NCI-H2227 (cell line): ENCODE results near the gene RNASE4.
"Not testable (repeated sequence)": the region's sequence is repeated elsewhere in the genome, so short reads cannot be mapped to it uniquely, and the experiment has no call there.

Experiments used
- DNase-seq: peaks from one replicate; lab custom pipeline; 2025; ENCODE audit not compliant: unreplicated experiment; lab: John Stamatoyannopoulos, UW

RNASE4 gene

DNA sequence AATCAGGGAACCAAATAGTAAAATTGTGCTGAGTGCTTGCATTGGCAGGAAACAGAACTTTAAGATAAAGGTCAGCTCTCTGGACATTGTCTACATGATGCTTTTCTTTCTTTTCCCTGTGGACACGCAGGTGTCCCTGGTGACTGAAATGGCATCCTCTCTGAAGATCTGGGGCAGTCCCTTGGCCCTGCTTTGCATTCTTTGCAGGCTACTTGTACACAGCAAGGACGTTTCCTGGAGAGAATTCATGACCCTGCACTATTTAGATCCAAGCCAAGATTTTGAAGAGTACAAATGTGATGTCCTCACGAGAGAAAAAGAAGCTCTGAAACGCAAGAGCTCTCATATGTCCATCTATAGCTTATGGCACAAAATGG lies 50.1 kb downstream of the RNASE4 start:
- DNase-seq = no peak

DNA sequence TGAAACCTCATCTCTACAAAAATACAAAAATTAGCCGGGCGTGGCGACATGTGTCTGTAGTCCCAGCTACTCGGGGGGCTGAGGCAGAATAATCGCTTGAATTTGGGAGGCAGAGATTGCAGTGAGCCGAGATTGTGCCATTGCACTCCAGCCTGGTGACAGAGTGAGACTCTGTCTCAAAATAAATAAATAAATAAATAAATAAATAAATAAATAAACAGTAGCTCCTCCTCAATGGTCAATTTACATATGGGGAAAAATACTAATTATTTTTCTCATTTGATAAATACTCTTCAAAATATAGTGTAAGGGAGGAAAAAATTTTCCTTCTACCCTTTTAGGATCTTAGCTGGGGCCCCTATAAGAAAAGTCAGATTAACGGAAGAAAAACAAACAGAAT lies 53.9 kb downstream of the RNASE4 start:
- DNase-seq = not testable (repeated sequence)

DNA sequence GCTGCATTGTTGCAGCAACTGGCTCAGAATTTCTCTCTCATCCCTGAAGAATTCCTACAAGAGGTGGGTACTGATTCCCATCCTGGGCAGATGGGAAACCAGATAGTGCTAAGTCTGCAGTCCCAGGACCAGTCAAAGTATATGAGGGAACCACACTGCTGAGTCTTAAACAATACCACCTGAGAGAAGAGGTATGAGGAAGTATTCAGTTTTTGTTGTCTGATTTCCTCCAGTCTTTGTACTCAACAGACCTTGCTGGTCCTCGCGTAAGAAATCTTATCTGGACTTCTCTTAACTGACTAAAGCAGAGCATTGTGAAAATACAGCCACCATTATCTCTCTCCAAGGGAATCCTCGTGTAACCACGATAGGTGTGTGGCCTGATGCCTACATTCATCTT lies 57.8 kb downstream of the RNASE4 start:
- DNase-seq = no peak

DNA sequence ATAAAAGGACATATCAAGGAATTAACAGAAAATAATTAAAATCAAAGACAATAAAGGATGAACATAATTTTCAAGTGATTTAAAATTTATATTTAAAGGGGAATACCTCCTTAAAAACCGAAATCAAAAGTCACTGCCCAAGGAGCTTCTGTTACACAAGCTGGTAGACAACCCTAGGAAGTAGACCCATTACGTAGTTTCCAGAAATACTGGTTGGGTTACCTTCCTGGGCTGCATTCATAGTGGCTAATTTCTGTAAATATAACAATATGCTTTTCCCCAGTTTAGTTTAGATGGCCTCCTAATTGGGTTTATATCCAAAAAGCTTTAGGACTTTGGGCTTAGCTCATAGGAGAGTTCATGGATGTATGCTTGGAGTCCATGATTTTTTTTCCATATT lies 59.2 kb downstream of the RNASE4 start:
- no peak for DNase-seq

DNA sequence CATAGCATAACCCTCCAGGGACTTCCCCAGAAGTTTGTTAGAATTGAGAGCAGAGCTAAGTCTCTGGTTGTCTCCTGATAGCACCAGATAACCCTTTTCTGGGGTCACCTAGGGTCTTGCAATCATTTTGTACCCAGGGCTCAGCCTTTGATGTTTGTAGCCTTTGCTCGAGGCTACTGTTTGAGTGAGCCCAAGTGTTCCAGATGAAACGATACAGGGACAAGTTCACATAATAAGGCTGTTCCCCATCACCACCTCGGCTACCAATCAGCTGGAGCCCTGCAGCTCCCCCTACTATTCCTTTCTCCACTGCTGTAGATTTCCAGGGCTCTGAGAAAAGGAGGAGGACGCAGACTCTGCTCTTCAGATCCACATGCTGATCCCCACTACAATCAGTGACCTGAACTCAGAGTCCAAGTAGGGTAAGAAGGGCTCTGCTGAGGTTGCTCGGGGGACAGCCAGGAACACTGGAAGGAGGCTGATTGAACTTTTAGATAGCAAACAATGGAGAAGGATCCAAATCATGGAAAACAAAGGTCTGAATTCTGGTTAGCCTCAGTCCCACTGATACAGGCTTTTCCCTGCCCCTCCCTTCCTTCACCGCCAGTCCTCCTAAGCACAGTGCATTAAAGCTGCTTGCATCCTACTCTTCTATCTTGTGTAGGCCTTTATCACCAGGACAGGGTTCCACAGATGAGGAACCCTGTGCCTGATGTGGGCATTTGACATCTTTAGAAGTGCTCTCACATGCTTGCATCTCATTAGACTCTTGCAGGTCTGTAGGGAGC lies 61.4 kb downstream of the RNASE4 start, which contains the start of gene EDDM3A:
EDDM3A (plus strand) TSS at position 317 of the 788 bp plus-strand sequence. CDS start 1,694 bp downstream, outside the sequence.
- DNase-seq = no peak

DNA sequence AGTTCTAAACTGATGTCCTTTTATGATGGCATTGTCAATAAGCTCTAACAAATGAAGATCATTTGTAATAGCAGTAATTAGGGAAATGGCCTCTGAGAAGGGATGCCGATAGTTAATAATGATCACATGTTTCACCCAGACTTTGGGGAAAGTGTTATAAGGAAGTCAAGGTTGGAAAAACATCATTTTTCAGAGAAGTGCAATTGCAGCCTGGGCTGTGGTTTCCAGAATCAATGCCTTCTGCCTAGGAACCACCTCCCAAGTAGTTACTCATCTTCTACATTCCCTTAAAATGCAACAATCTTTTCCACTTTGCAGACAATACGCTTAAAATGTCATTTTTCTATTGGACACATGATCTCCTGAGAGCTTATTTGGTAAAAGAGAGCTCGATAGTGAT lies 62.2 kb downstream of the RNASE4 start:
- no peak for DNase-seq

DNA sequence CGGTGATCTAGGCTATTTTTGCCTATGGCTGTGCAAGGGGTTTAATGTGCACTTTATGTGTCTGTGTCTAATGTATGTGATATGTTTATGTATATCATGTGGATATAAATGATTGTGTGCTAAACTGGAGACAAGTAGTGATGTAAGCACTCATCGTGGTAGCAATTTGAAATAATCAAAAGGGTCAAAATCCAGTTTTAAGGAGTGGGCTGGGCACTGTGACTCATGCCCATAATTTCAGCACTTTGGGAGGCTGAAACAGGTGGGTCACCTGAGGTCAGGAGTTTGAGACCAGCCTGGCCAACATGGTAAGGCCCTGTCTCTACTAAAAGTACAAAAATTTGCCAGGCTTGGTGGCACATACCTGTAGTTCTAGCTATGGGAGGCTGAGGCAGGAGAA lies 64.1 kb downstream of the RNASE4 start:
- DNase-seq = no peak

DNA sequence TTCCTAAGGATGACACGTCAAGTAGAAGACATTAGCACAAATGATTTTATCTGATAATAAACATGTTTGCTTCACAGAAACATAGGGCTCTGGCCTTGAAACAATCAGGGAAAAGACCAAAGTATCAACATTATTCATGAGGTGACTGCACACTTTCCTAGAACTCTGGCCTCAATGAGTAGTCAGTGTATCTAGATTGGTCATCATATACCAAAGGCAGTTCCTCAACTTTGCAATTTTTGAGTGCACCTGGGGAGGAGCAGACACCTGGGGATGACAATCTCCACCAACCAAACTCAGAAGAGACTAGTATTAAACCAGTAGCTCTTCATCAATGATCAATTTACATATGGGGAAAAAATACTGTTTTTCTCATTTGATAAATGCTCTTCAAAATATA lies 65.8 kb downstream of the RNASE4 start:
- DNase-seq = no peak
